B cell (primary cell): Measurements from ENCODE around the gene PKP1. TPM values are rescaled to one million over a fixed set of nuclear protein-coding genes. Genes with fewer than 3 reads are reported as not detected.

Source experiments
- ATAC-seq: fragments of 200-7000 bp; cut with Tn5 transposase; one replicate; pipeline ENCODE4 v1.10.0; 2021; ENCODE audit warnings: low read depth, mild to moderate bottlenecking, moderate number of reproducible peaks, moderate library complexity
- CTCF ChIA-PET: fragments of 350-600 bp; sonication (Branson Sonifier 250); formaldehyde crosslinking; loops from one replicate; lab custom pipeline; 2021; ENCODE audit warnings: antibody characterized with exemption, inconsistent platforms; lab: Charles Lee
- POLR2A ChIA-PET: fragments of 350-600 bp; sonication (Branson Sonifier 250); formaldehyde crosslinking; loops from one replicate; lab custom pipeline; 2021; ENCODE audit warnings: antibody characterized with exemption; lab: Charles Lee
- DNase-seq: peaks from one replicate; pipeline ENCODE4 v3.0.0; 2013
- H2AFZ ChIP-seq: 2 replicates; pipeline ENCODE4 v1.6.1; 2012; ENCODE audit warnings: mild to moderate bottlenecking, low read depth, low read length; ENCODE audit not compliant: insufficient read depth, poor library complexity, severe bottlenecking
- H3K27ac ChIP-seq, 2 donors: 1 replicate in 1 of 2; 2 replicates in 1 of 2; pipeline ENCODE4 v1.5.1; 2012 to 2013; ENCODE audit warnings: low read length in 2 of 2, mild to moderate bottlenecking in 2 of 2, moderate library complexity in 1 of 2
- H3K27me3 ChIP-seq, 4 experiments: fragments of 200-600 bp in 1 of 4; sonication (generic) in 1 of 4; replicated peaks in 1 of 4; 1 replicate in 2 of 4; 2 replicates in 2 of 4; pipeline versions ENCODE4 v1.6.1 to v1.7.0; 2013 to 2016; ENCODE audit warnings: low read length in 3 of 4, mild to moderate bottlenecking in 2 of 4, mixed read lengths in 1 of 4, moderate library complexity in 1 of 4; ENCODE audit not compliant: insufficient read depth in 4 of 4, control insufficient read depth in 3 of 4; ENCODE audit errors: control extremely low read depth in 1 of 4
- H3K36me3 ChIP-seq, 2 experiments: replicated peaks in 1 of 2; 1 replicate in 1 of 2; 2 replicates in 1 of 2; pipeline versions ENCODE4 v1.6.1 to v1.7.1; 2013; ENCODE audit warnings: low read length in 1 of 2; ENCODE audit not compliant: insufficient read depth in 2 of 2, control insufficient read depth in 1 of 2; ENCODE audit errors: control extremely low read depth in 1 of 2, extremely low read depth in 1 of 2
- H3K4me1 ChIP-seq, 2 donors: fragments of 200-600 bp in 1 of 2; sonication (generic) in 1 of 2; 1 replicate in 1 of 2; 2 replicates in 1 of 2; pipeline versions ENCODE4 v1.5.1 to v1.6.1; 2013 to 2017; ENCODE audit warnings: low read length in 2 of 2; ENCODE audit not compliant: control insufficient read depth in 2 of 2, insufficient read depth in 2 of 2
- H3K4me2 ChIP-seq: replicated peaks from 2 replicates; pipeline ENCODE3; 2012; ENCODE audit warnings: mild to moderate bottlenecking, low read depth, low read length; ENCODE audit not compliant: poor library complexity, severe bottlenecking
- H3K4me3 ChIP-seq, 5 experiments: fragments of 200-600 bp in 1 of 5; sonication (generic) in 1 of 5; 1 replicate in 3 of 5; 2 replicates in 2 of 5; pipeline versions ENCODE4 v1.5.1 to v1.7.0; 2011 to 2016; ENCODE audit warnings: low read length in 4 of 5, mild to moderate bottlenecking in 4 of 5, low read depth in 2 of 5, control low read depth in 1 of 5, moderate library complexity in 1 of 5; ENCODE audit not compliant: insufficient read depth in 1 of 5; ENCODE audit errors: control extremely low read depth in 1 of 5, extremely low read depth in 1 of 5
- H3K79me2 ChIP-seq: fragments of 200-600 bp; sonication (generic); one replicate; pipeline ENCODE4 v1.6.0; 2016; ENCODE audit warnings: low read length; ENCODE audit not compliant: control insufficient read depth, insufficient read depth
- H3K9ac ChIP-seq: fragments of 200-600 bp; sonication (generic); 2 replicates; pipeline ENCODE4 v1.6.1; 2017; ENCODE audit warnings: mild to moderate bottlenecking, low read length, moderate library complexity
- H3K9me3 ChIP-seq, 3 donors: one replicate each; pipeline versions ENCODE4 v1.6.1 to v1.7.1; 2013; ENCODE audit warnings: low read length in 2 of 3; ENCODE audit not compliant: control insufficient read depth in 2 of 3, insufficient read depth in 1 of 3; ENCODE audit errors: control extremely low read depth in 1 of 3
- H4K20me1 ChIP-seq: 2 replicates; pipeline ENCODE4 v1.6.0; 2012; ENCODE audit warnings: mild to moderate bottlenecking, low read length; ENCODE audit not compliant: insufficient read depth, control insufficient read depth, poor library complexity, severe bottlenecking
- H3K27ac Mint-ChIP-seq: one replicate; pipeline ENCODE4 v1.8.0; 2021; ENCODE audit warnings: mixed read lengths
- H3K27me3 Mint-ChIP-seq: one replicate; pipeline ENCODE4 v1.8.0; 2021; ENCODE audit warnings: mixed read lengths
- H3K4me1 Mint-ChIP-seq: one replicate; pipeline ENCODE4 v1.8.0; 2021; ENCODE audit warnings: mixed read lengths
- H3K4me3 Mint-ChIP-seq: one replicate; pipeline ENCODE4 v1.8.0; 2021; ENCODE audit warnings: mixed read lengths
- H3K9me3 Mint-ChIP-seq: one replicate; pipeline ENCODE4 v1.8.0; 2022; ENCODE audit warnings: mixed read lengths; ENCODE audit not compliant: insufficient read depth
- CTCF ChIP-seq: fragments of 200-600 bp; IDR thresholded peaks from one replicate; pipeline ENCODE4 v1.8.0; 2022; ENCODE audit warnings: antibody characterized with exemption, mild to moderate bottlenecking
- EZH2 ChIP-seq: IDR thresholded peaks from 2 replicates; pipeline ENCODE4 v1.6.1; 2012; ENCODE audit warnings: borderline replicate concordance, low read depth, mild to moderate bottlenecking, moderate library complexity, low read length; ENCODE audit not compliant: insufficient read depth, poor library complexity, severe bottlenecking
- WGBS: methylation state at CpG from one replicate; pipeline ENCODE4 v1.1.5; 2013; ENCODE audit warnings: missing lambda C conversion rate; ENCODE audit not compliant: insufficient coverage; 5-methylcytosine and 5-hydroxymethylcytosine counted together
- intact Hi-C: fragments of 100-400 bp; cut with micrococcal nuclease; formaldehyde crosslinking; loops from one replicate; pipeline ENCODE4 v1.10.0; 2022
- polyA plus RNA-seq: library from polyadenylated mRNA; depleted of rRNA; stranded (reverse); fragments of >200 nt; gene quantifications from 2 replicates; pipeline ENCODE4 v1.2.3, GENCODE V29; 2012
- total RNA-seq, 2 donors: library from RNA; stranded (reverse); fragments of 120-200 nt in 1 of 2; gene quantifications; 1 replicate in 1 of 2; 2 replicates in 1 of 2; pipeline versions ENCODE4 v1.2.3 to v1.2.4, GENCODE V29; 2013 to 2022

PKP1 gene
- total and polyA plus RNA-seq, 2 donors (not counting 1 experiment from before 2014, with no cell fraction given) = not detected

- Histone ChIP-seq H3K27me3 (peaks cover 0 to 18% (median 3%) of the 10 kb centered on the region in 4 experiments), H2AFZ (no peak overlapping the region), H4K20me1 (no peaks in the 10 kb centered on the region), H3K9me3 (no peaks in the 10 kb centered on the region), H3K9ac (no peak overlapping the region), H3K79me2 (no peaks in the 10 kb centered on the region), H3K27ac (no peak overlapping the region), H3K4me1 (no peaks in the 10 kb centered on the region), H3K4me3 (no peak overlapping the region), H3K36me3 (no peaks in the 10 kb centered on the region), H3K4me2 (no peak overlapping the region)
- CTCF ChIA-PET = interaction anchor here (0.7 kb wide), 1 partner anchor 21 kb away, joined by 3 read pairs; no protein-coding TSS in a partner anchor
- Mint-ChIP-seq H3K4me3 (no peak overlapping the region), H3K4me1 (no peaks in the 10 kb centered on the region), H3K9me3 (no peaks in the 10 kb centered on the region), H3K27ac (no peak overlapping the region), H3K27me3 (peaks cover 23% of the 10 kb centered on the region)
- no peak for DNase-seq
- intact Hi-C loops = no loop called here
- WGBS = 96% methylated on average over 2 of the region's 5 CpGs
- ATAC-seq = no peak
- TF ChIP-seq CTCF = no peak
- TF ChIP-seq EZH2 = no peak
- POLR2A ChIA-PET = no interaction called here
These were observed 22.5 kb downstream of the PKP1 start for GRCh38 chr1:201305815-201306214.

GRCh38 chr1:201307231-201307630 is 23.9 kb downstream of the PKP1 start:
- Mint-ChIP-seq H3K27me3 (peaks cover 27% of the 10 kb centered on the region), H3K27ac (no peak overlapping the region), H3K4me3 (no peak overlapping the region), H3K4me1 (no peaks in the 10 kb centered on the region), H3K9me3 (no peaks in the 10 kb centered on the region)
- H3K9me3 ChIP-seq = no peaks in the 10 kb centered on the region
- H3K79me2 ChIP-seq = no peaks in the 10 kb centered on the region
- DNase-seq (no peak), ATAC-seq (no peak)
- H3K36me3 ChIP-seq = no peaks in the 10 kb centered on the region
- H2AFZ ChIP-seq = no peak overlapping the region
- ChIA-PET CTCF (no interaction called here), POLR2A (no interaction called here)
- H3K9ac ChIP-seq = no peak overlapping the region
- H3K4me1 ChIP-seq = no peaks in the 10 kb centered on the region
- H4K20me1 ChIP-seq = no peaks in the 10 kb centered on the region
- peaks cover 0 to 16% (median 3%) of the 10 kb centered on the region in 4 experiments for H3K27me3 ChIP-seq
- H3K27ac ChIP-seq = no peak overlapping the region
- WGBS = 91% methylated on average over 5 of the region's 9 CpGs
- intact Hi-C loops = no loop called here
- H3K4me2 ChIP-seq = no peak overlapping the region
- no peak overlapping the region for H3K4me3 ChIP-seq
- TF ChIP-seq EZH2 (no peak), CTCF (no peak)
